Pancreas (tissue), 10 donors: ENCODE data around the gene SFXN3. TPM values are rescaled to one million over a fixed set of nuclear protein-coding genes. Genes with fewer than 3 reads are reported as not detected.

ENCODE experiments used
- ATAC-seq, 4 donors: fragments of 200-7000 bp; cut with Tn5 transposase; one replicate each; pipeline versions ENCODE4 v1.8.0 to v1.9.1; 2020; ENCODE audit warnings: mild to moderate bottlenecking in 4 of 4, moderate library complexity in 4 of 4
- DNase-seq, 6 donors: peaks; one replicate each; pipeline ENCODE4 v3.0.0-alpha.2; 2020
- FAIRE-seq: peaks from 2 replicates; lab custom pipeline; 2012; peaks lifted over from hg19 to GRCh38; lab: Jason Lieb, UNC
- H3K27ac ChIP-seq, 4 donors: fragments of 200-600 bp; sonication (generic); 1 replicate in 3 of 4; 2 replicates in 1 of 4; pipeline versions ENCODE4 v1.5.0 to v1.8.0; 2020
- H3K27me3 ChIP-seq, 4 donors: fragments of 200-600 bp; one replicate each; pipeline ENCODE4 v1.8.0; 2021
- H3K36me3 ChIP-seq, 3 donors: fragments of 200-600 bp; sonication (generic) in 1 of 3; one replicate each; pipeline versions ENCODE4 v1.5.0 to v1.8.0; 2020 to 2021
- H3K4me1 ChIP-seq, 3 donors: fragments of 200-600 bp; one replicate each; pipeline ENCODE4 v1.8.0; 2021
- H3K4me3 ChIP-seq, 4 donors: fragments of 200-600 bp; sonication (generic) in 2 of 4; one replicate each; pipeline versions ENCODE4 v1.5.0 to v1.8.0; 2020 to 2021
- H3K9me3 ChIP-seq, 4 donors: fragments of 200-600 bp; one replicate each; pipeline ENCODE4 v1.8.0; 2021
- CTCF ChIP-seq, 4 donors: fragments of 200-600 bp; sonication (generic) in 3 of 4; IDR thresholded peaks; one replicate each; pipeline versions ENCODE4 v1.5.0 to v1.8.0; 2021; ENCODE audit warnings: antibody characterized with exemption in 4 of 4
- whole genome bisulfite sequencing, 2 donors: extraction: QIAGEN DNeasy Blood & Tissue Kit; methylation state at CpG; one replicate each; pipeline ENCODE4 v1.1.7; 2013; 5-methylcytosine and 5-hydroxymethylcytosine counted together
- intact Hi-C, 3 donors: fragments of 100-400 bp; cut with DNase I; formaldehyde crosslinking; loops; one replicate each; pipeline versions ENCODE4 v1.11.1 to v1.14.2; 2022
- polyA plus RNA-seq, 2 donors: library from polyadenylated mRNA; stranded (reverse); fragments of 200-250 nt; gene quantifications; one replicate each; pipeline ENCODE4 v1.2.3, GENCODE V29; 2013
- total RNA-seq, 6 donors: library from RNA; stranded (reverse); fragmentation: NEBNext Ultra II Directional in 4 of 6; extraction: Animal tissue kit (Norgen Biotek cat#: 25700) in 4 of 6; gene quantifications; one replicate each; pipeline versions ENCODE4 v1.2.1 to v1.2.4, GENCODE V29; 2021 to 2023
- donor health status: healthy with polysubstance abuse.
- donor health status: DM: no; HTN: no; CAD: no; lungs with moderate emphysema.
- donor health status: DM: no; HTN: no; CAD: no.
- donor health status: control.
- donor health status: control.
- donor health status: Bipolar disorder and iron deficiency.
- donor health status: DM: yes; HTN: yes; CAD: no.
- donor health status: DM: no; HTN: no; CAD: no.
- donor health status: DM: no; HTN: no; CAD: no.
- donor health status: DM: yes; HTN: yes; CAD: no.

The SFXN3 gene
- total and polyA plus RNA-seq, 8 donors: 8.2 to 33.5 (median 16.4) TPM

GRCh38 chr10:101087376-101087775 is 56.3 kb downstream of the SFXN3 start:
- Histone ChIP-seq H3K9me3 (no peaks in the 10 kb centered on the region), H3K27me3 (peaks cover 0 to 3% (median 0%) of the 10 kb centered on the region in 4 donors), H3K27ac (no peak overlapping the region), H3K4me1 (no peaks in the 10 kb centered on the region), H3K4me3 (no peak overlapping the region), H3K36me3 (no peaks in the 10 kb centered on the region)
- FAIRE-seq (no peak), DNase-seq (peak in 1 of 6 donors; percentile 20), ATAC-seq (no peak)
- TF ChIP-seq CTCF (IDR thresholded peaks at IDR 0.05): no peak
- intact Hi-C loops: no loop called here
- WGBS, 2 donors: 59 to 60% methylated on average over 10 of the region's 10 CpGs

GRCh38 chr10:101087965-101088364 is 56.9 kb downstream of the SFXN3 start:
- FAIRE-seq (no peak), DNase-seq (peak in 1 of 6 donors; percentile 9), ATAC-seq (no peak)
- 19 to 24% methylated on average over 14 of the region's 14 CpGs for WGBS, 2 donors
- Histone ChIP-seq H3K9me3 (no peaks in the 10 kb centered on the region), H3K27me3 (peaks cover 0 to 3% (median 0%) of the 10 kb centered on the region in 4 donors), H3K4me1 (no peaks in the 10 kb centered on the region), H3K27ac (no peak overlapping the region), H3K36me3 (no peaks in the 10 kb centered on the region), H3K4me3 (no peak overlapping the region)
- intact Hi-C loops: no loop called here
- no peak for TF ChIP-seq CTCF (IDR thresholded peaks at IDR 0.05)

- Histone ChIP-seq H3K27ac (no peak overlapping the region), H3K9me3 (no peaks in the 10 kb centered on the region), H3K36me3 (no peaks in the 10 kb centered on the region), H3K4me3 (no peak overlapping the region), H3K4me1 (no peaks in the 10 kb centered on the region), H3K27me3 (peaks cover 0 to 3% (median 0%) of the 10 kb centered on the region in 4 donors)
- ATAC-seq: no peak
- WGBS, 2 donors: 73 to 86% methylated on average over 11 of the region's 11 CpGs
- FAIRE-seq: no peak
- peak in 1 of 6 donors; percentile 39 for DNase-seq
- no peak for TF ChIP-seq CTCF (IDR thresholded peaks at IDR 0.05)
- intact Hi-C loops: no loop called here
Observed at GRCh38 chr10:101089520-101090299, 58.7 kb downstream of the SFXN3 start.

GRCh38 chr10:101090597-101090996 is 59.6 kb downstream of the SFXN3 start:
- WGBS, 2 donors: 86 to 88% methylated on average over 5 of the region's 5 CpGs
- ATAC-seq: no peak
- peaks cover 0 to 3% (median 0%) of the 10 kb centered on the region in 4 donors for H3K27me3 ChIP-seq
- DNase-seq: no peak
- no peak overlapping the region for H3K27ac ChIP-seq
- FAIRE-seq: no peak
- intact Hi-C loops: no loop called here
- no peaks in the 10 kb centered on the region for H3K36me3 ChIP-seq
- no peaks in the 10 kb centered on the region for H3K9me3 ChIP-seq
- H3K4me3 ChIP-seq: no peak overlapping the region
- TF ChIP-seq CTCF (IDR thresholded peaks at IDR 0.05): no peak
- no peaks in the 10 kb centered on the region for H3K4me1 ChIP-seq

Other genes starting within 250 kb of the SFXN3 start
- gene SLF2, start 118.3 kb upstream of the SFXN3 start, total RNA-seq: 10 to 100 TPM in 5 of 6 donors, 1 to 10 TPM in 1; 9.5 to 16.8 (median 11.1) TPM
- gene SLF2, start 118.3 kb upstream of the SFXN3 start, polyA plus RNA-seq: 10 to 100 TPM; 12.8 to 16.5 TPM
- 10 to 100 TPM in 3 of 6 donors, 1 to 10 TPM in 3; 8.7 to 17.2 (median 12.5) TPM for gene SEMA4G, start 61.7 kb upstream of the SFXN3 start, total RNA-seq
- 10 to 100 TPM; 33.8 to 36.4 TPM for gene SEMA4G, start 61.7 kb upstream of the SFXN3 start, polyA plus RNA-seq
- 10 to 100 TPM; 31.0 to 49.3 (median 36.2) TPM for gene MRPL43, start 43.7 kb upstream of the SFXN3 start, total RNA-seq
- 10 to 100 TPM; 67.7 to 93.5 TPM for gene MRPL43, start 43.7 kb upstream of the SFXN3 start, polyA plus RNA-seq
- 1 to 10 TPM; 1.7 to 5.4 (median 3.8) TPM for gene TWNK, start 43.7 kb upstream of the SFXN3 start, total RNA-seq
- 1 to 10 TPM; 3.1 to 3.2 TPM for gene TWNK, start 43.7 kb upstream of the SFXN3 start, polyA plus RNA-seq
- 10 to 100 TPM; 10.5 to 26.5 (median 14.4) TPM for gene LZTS2, start 31.4 kb upstream of the SFXN3 start, total RNA-seq
- 10 to 100 TPM; 41.1 to 52.2 TPM for gene LZTS2, start 31.4 kb upstream of the SFXN3 start, polyA plus RNA-seq
- under 1 TPM; 0.18 to 0.49 (median 0.27) TPM for gene PDZD7, start 105 bp upstream of the SFXN3 start, total RNA-seq
- under 1 TPM; 0.89 to 0.99 TPM for gene PDZD7, start 105 bp upstream of the SFXN3 start, polyA plus RNA-seq
- gene KAZALD1, start 30.8 kb downstream of the SFXN3 start, total RNA-seq: 1 to 10 TPM in 2 of 6 donors, under 1 TPM in 4; 0.19 to 1.5 (median 0.67) TPM
- gene KAZALD1, start 30.8 kb downstream of the SFXN3 start, polyA plus RNA-seq: 1 to 10 TPM; 1.3 to 1.6 TPM
- gene TLX1, start 100.1 kb downstream of the SFXN3 start, total RNA-seq: not detected
- gene TLX1, start 100.1 kb downstream of the SFXN3 start, polyA plus RNA-seq: under 1 TPM; 0.11 to 0.19 TPM
- gene LBX1, start 198.2 kb downstream of the SFXN3 start, total RNA-seq: not detected
- gene LBX1, start 198.2 kb downstream of the SFXN3 start, polyA plus RNA-seq: not detected